Measurements from ENCODE around the gene TLE3. TPM values are rescaled to one million over a fixed set of nuclear protein-coding genes. Genes with fewer than 3 reads are reported as not detected.

The TLE3 gene
- total RNA-seq, 1 donor from 2014 or later: 142 TPM

DNA sequence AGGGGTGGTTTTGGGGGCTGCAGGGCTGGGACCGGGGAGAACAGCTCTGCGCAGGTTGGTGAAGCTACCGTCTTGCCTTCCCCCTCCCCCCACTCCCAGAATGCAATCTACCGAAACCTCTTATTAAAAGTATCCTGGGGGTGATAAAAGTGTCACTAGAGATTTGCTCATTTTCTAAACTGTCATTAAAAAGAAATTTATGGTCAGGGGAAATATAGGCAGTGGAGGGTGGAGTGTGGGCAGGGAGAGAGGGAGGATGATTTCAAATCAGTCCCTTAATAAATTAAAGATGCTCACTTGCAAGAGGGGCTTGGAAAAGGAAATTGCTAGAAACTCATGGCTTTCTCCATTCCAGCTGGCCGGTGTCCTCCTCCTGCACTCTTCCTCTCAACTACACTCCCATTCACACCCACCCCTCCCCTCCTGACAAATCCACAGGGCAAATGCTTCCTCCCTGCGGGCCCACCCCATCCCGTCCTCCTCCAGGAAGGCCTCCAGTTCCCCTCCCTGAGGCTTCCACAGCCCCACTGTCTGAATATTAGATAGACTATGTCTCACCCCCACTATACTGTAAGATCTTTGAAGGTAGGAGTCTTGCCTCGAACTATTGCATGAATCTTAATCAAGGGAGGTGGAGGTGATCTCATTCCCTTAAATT, 83.9 kb downstream of the TLE3 start:
- DNase-seq (ENCODE audit: extremely low read depth, low read depth, low spot score): no peak

GRCh38 chr15:70012895-70013294, 84.8 kb downstream of the TLE3 start:
- DNase-seq (ENCODE audit: extremely low read depth, low read depth, low spot score): no peak

- DNase-seq (ENCODE audit: extremely low read depth, low read depth, low spot score): no peak
These were observed 88.9 kb downstream of the TLE3 start for GRCh38 chr15:70008697-70009290.

GRCh38 chr15:70006259-70007147, 91.2 kb downstream of the TLE3 start:
- no peak for DNase-seq (ENCODE audit: extremely low read depth, low read depth, low spot score)

- DNase-seq (ENCODE audit: extremely low read depth, low read depth, low spot score): no peak
These were observed 92.9 kb downstream of the TLE3 start for GRCh38 chr15:70004826-70005225.

DNA sequence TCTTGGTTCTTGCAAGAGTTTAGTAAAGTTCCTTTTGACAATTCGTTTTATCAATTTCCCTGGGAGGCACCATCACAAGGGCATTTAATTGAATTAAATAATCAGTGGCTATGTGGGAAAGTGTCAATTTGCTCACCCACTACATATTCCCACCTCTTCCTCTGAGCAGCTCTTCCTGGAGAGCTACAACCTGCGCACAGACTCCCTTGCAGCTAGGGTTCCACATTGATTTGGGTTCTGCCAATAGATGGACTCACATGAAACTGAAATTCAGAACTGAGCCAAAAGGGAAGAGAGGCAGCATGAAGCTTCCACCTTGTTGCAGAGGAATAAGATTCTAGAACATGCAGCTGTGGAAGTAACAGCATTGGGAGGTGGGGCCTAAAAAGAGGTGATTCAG, 94.8 kb downstream of the TLE3 start:
- no peak for DNase-seq (ENCODE audit: extremely low read depth, low read depth, low spot score)

DNA sequence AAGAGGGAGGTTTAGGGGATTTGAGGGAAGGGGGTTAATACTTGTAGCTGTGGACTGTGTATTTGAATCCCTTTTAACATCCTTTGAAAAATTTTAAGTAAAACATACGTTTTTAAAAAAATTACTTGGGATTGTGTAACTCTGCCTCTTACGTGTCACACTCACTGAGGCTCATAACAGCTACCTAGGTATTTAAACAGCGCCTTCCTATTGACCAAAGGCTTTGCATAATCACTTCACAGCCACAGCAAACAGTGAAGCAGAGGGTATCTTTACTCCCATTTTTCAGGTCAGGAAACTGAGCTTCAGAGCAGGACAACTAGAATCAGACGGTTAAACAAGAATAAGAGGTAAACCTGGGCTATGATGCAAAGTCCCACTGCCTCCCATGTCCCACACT, 95.9 kb downstream of the TLE3 start:
- no peak for DNase-seq (ENCODE audit: extremely low read depth, low read depth, low spot score)

DNA sequence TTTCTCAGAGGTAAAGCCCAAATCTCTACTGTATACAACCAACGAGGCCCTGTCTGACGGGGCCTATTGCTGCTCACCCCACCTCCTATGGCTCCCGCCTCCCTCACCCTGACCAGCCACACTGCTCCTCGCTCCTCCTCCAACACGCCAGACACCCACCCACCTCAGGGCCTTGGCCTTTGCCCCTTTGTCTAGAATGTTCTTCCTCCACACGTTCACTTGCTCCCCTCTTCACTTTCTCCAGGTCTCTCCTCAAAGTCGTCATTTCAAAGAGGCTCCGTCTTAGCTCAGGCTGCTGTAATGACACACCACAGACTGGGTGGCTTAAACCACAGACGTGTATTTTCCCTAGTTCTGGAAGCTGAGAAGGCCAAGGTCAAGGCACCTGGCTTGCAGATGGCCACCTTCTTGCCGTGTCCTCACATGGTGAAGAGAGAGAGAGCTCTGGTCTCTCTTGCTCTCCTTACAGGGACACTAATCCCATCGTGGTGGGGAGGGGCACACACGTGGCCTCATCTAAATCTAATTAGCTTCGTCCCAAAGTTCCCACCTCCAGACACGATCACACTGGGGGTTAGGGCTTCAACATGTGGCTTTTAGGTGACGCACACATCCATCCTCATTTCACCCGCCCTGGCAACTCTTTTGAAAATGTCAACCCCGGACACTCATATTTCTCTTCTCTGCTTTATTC, 98.2 kb downstream of the TLE3 start:
- DNase-seq (ENCODE audit: extremely low read depth, low read depth, low spot score): no peak

GRCh38 chr15:69998541-69999391, 99.0 kb downstream of the TLE3 start:
- DNase-seq (ENCODE audit: extremely low read depth, low read depth, low spot score): no peak

- no peak for DNase-seq (ENCODE audit: extremely low read depth, low read depth, low spot score)
These were observed 99.9 kb downstream of the TLE3 start for GRCh38 chr15:69997813-69998212.

Data from glomerular endothelial cell (primary cell).